Measurements from ENCODE around the gene RHOH.

The RHOH gene

GRCh38 chr4:40197879-40198689 lies 1.3 kb downstream of the RHOH start:
- H3K4me1 ChIP-seq (ENCODE audit: control insufficient read depth, insufficient read depth, low read length): peaks cover 29% of the 10 kb centered on the region
- H3K4me3 ChIP-seq (ENCODE audit: low read depth, low read length): no peak overlapping the region
- H3K9me3 ChIP-seq (ENCODE audit: control insufficient read depth, insufficient read depth, low read depth, low read length): no peaks in the 10 kb centered on the region
- H3K36me3 ChIP-seq (ENCODE audit: control insufficient read depth, insufficient read depth, low read length): no peaks in the 10 kb centered on the region
- H3K9ac ChIP-seq (ENCODE audit: low read length): no peak overlapping the region
- no peaks in the 10 kb centered on the region for H3K27me3 ChIP-seq (ENCODE audit: control insufficient read depth, insufficient read depth, low read length)
- no peak overlapping the region for H3K27ac ChIP-seq (ENCODE audit: low read depth, low read length)

GRCh38 chr4:40199179-40199670 lies 2.4 kb downstream of the RHOH start:
- no peak overlapping the region for H3K27ac ChIP-seq (ENCODE audit: low read depth, low read length)

GRCh38 chr4:40199999-40200874 lies 3.4 kb downstream of the RHOH start:
- Histone ChIP-seq H3K9me3 (ENCODE audit: control insufficient read depth, insufficient read depth, low read depth, low read length) (no peaks in the 10 kb centered on the region), H3K27me3 (ENCODE audit: control insufficient read depth, insufficient read depth, low read length) (no peaks in the 10 kb centered on the region), H3K4me3 (ENCODE audit: low read depth, low read length) (no peak overlapping the region), H3K36me3 (ENCODE audit: control insufficient read depth, insufficient read depth, low read length) (no peaks in the 10 kb centered on the region), H3K9ac (ENCODE audit: low read length) (no peak overlapping the region), H3K4me1 (ENCODE audit: control insufficient read depth, insufficient read depth, low read length) (peaks cover 23% of the 10 kb centered on the region), H3K27ac (ENCODE audit: low read depth, low read length) (no peak overlapping the region)

More at GRCh38 chr4:40199179-40199670, 2.4 kb downstream of the RHOH start:
- Histone ChIP-seq H3K4me1 (ENCODE audit: control insufficient read depth, insufficient read depth, low read length) (peaks cover 23% of the 10 kb centered on the region), H3K36me3 (ENCODE audit: control insufficient read depth, insufficient read depth, low read length) (no peaks in the 10 kb centered on the region), H3K4me3 (ENCODE audit: low read depth, low read length) (no peak overlapping the region), H3K9me3 (ENCODE audit: control insufficient read depth, insufficient read depth, low read depth, low read length) (no peaks in the 10 kb centered on the region), H3K27me3 (ENCODE audit: control insufficient read depth, insufficient read depth, low read length) (no peaks in the 10 kb centered on the region), H3K9ac (ENCODE audit: low read length) (no peak overlapping the region)

- H3K4me1 ChIP-seq (ENCODE audit: control insufficient read depth, insufficient read depth, low read length): peaks cover 21% of the 10 kb centered on the region
- H3K36me3 ChIP-seq (ENCODE audit: control insufficient read depth, insufficient read depth, low read length): no peaks in the 10 kb centered on the region
- no peak overlapping the region for H3K27ac ChIP-seq (ENCODE audit: low read depth, low read length)
- no peaks in the 10 kb centered on the region for H3K27me3 ChIP-seq (ENCODE audit: control insufficient read depth, insufficient read depth, low read length)
- H3K9me3 ChIP-seq (ENCODE audit: control insufficient read depth, insufficient read depth, low read depth, low read length): no peaks in the 10 kb centered on the region
- no peak overlapping the region for H3K9ac ChIP-seq (ENCODE audit: low read length)
- no peak overlapping the region for H3K4me3 ChIP-seq (ENCODE audit: low read depth, low read length)
These were observed 4.3 kb downstream of the RHOH start for GRCh38 chr4:40200875-40201801.

GRCh38 chr4:40201898-40202297 lies 5.1 kb downstream of the RHOH start:
- H3K9ac ChIP-seq (ENCODE audit: low read length): no peak overlapping the region
- H3K27me3 ChIP-seq (ENCODE audit: control insufficient read depth, insufficient read depth, low read length): no peaks in the 10 kb centered on the region
- H3K4me3 ChIP-seq (ENCODE audit: low read depth, low read length): no peak overlapping the region
- H3K4me1 ChIP-seq (ENCODE audit: control insufficient read depth, insufficient read depth, low read length): peaks cover 14% of the 10 kb centered on the region
- H3K27ac ChIP-seq (ENCODE audit: low read depth, low read length): no peak overlapping the region
- no peaks in the 10 kb centered on the region for H3K9me3 ChIP-seq (ENCODE audit: control insufficient read depth, insufficient read depth, low read depth, low read length)
- H3K36me3 ChIP-seq (ENCODE audit: control insufficient read depth, insufficient read depth, low read length): no peaks in the 10 kb centered on the region

GRCh38 chr4:40202474-40202873 lies 5.6 kb downstream of the RHOH start:
- peaks cover 9% of the 10 kb centered on the region for H3K4me1 ChIP-seq (ENCODE audit: control insufficient read depth, insufficient read depth, low read length)
- no peak overlapping the region for H3K27ac ChIP-seq (ENCODE audit: low read depth, low read length)
- H3K9ac ChIP-seq (ENCODE audit: low read length): no peak overlapping the region
- no peak overlapping the region for H3K4me3 ChIP-seq (ENCODE audit: low read depth, low read length)
- no peaks in the 10 kb centered on the region for H3K36me3 ChIP-seq (ENCODE audit: control insufficient read depth, insufficient read depth, low read length)
- no peaks in the 10 kb centered on the region for H3K27me3 ChIP-seq (ENCODE audit: control insufficient read depth, insufficient read depth, low read length)
- H3K9me3 ChIP-seq (ENCODE audit: control insufficient read depth, insufficient read depth, low read depth, low read length): no peaks in the 10 kb centered on the region

GRCh38 chr4:40204507-40205258 lies 7.9 kb downstream of the RHOH start:
- H3K9me3 ChIP-seq (ENCODE audit: control insufficient read depth, insufficient read depth, low read depth, low read length): no peaks in the 10 kb centered on the region
- no peaks in the 10 kb centered on the region for H3K4me1 ChIP-seq (ENCODE audit: control insufficient read depth, insufficient read depth, low read length)
- no peak overlapping the region for H3K9ac ChIP-seq (ENCODE audit: low read length)
- no peaks in the 10 kb centered on the region for H3K27me3 ChIP-seq (ENCODE audit: control insufficient read depth, insufficient read depth, low read length)
- no peak overlapping the region for H3K4me3 ChIP-seq (ENCODE audit: low read depth, low read length)
- no peak overlapping the region for H3K27ac ChIP-seq (ENCODE audit: low read depth, low read length)
- no peaks in the 10 kb centered on the region for H3K36me3 ChIP-seq (ENCODE audit: control insufficient read depth, insufficient read depth, low read length)

- H3K27ac ChIP-seq (ENCODE audit: low read depth, low read length): no peak overlapping the region
- no peaks in the 10 kb centered on the region for H3K36me3 ChIP-seq (ENCODE audit: control insufficient read depth, insufficient read depth, low read length)
- H3K9me3 ChIP-seq (ENCODE audit: control insufficient read depth, insufficient read depth, low read depth, low read length): no peaks in the 10 kb centered on the region
- no peak overlapping the region for H3K4me3 ChIP-seq (ENCODE audit: low read depth, low read length)
- H3K9ac ChIP-seq (ENCODE audit: low read length): no peak overlapping the region
- H3K4me1 ChIP-seq (ENCODE audit: control insufficient read depth, insufficient read depth, low read length): no peaks in the 10 kb centered on the region
- no peaks in the 10 kb centered on the region for H3K27me3 ChIP-seq (ENCODE audit: control insufficient read depth, insufficient read depth, low read length)
These were observed 8.7 kb downstream of the RHOH start for GRCh38 chr4:40205259-40206198.

GRCh38 chr4:40206426-40206825 lies 9.6 kb downstream of the RHOH start:
- Histone ChIP-seq H3K27ac (ENCODE audit: low read depth, low read length) (no peak overlapping the region), H3K27me3 (ENCODE audit: control insufficient read depth, insufficient read depth, low read length) (no peaks in the 10 kb centered on the region), H3K4me1 (ENCODE audit: control insufficient read depth, insufficient read depth, low read length) (no peaks in the 10 kb centered on the region), H3K9ac (ENCODE audit: low read length) (no peak overlapping the region), H3K4me3 (ENCODE audit: low read depth, low read length) (no peak overlapping the region), H3K9me3 (ENCODE audit: control insufficient read depth, insufficient read depth, low read depth, low read length) (no peaks in the 10 kb centered on the region), H3K36me3 (ENCODE audit: control insufficient read depth, insufficient read depth, low read length) (no peaks in the 10 kb centered on the region)

Measured in HUES6 (cell line).